GM12891 (cell line): Measurements from ENCODE around the gene MREG.
"Not testable (repeated sequence)": the region's sequence is repeated elsewhere in the genome, so short reads cannot be mapped to it uniquely, and the experiment has no call there.

ENCODE experiments used
- DNase-seq: peaks from one replicate; pipeline ENCODE4 v3.0.0; 2011; ENCODE audit warnings: low spot score; ENCODE audit not compliant: insufficient read length
- FAIRE-seq: peaks from 2 replicates; lab custom pipeline; 2011; peaks lifted over from hg19 to GRCh38; lab: Jason Lieb, UNC
- PAX5 ChIP-seq: IDR thresholded peaks from 2 replicates; pipeline ENCODE4 v1.6.1; 2011; ENCODE audit warnings: low read length, moderate library complexity, mild to moderate bottlenecking; ENCODE audit not compliant: insufficient read depth, severe bottlenecking
- POLR2A ChIP-seq: IDR thresholded peaks from 2 replicates; pipeline ENCODE4 v1.6.1; 2011; ENCODE audit warnings: low read depth, low read length, control low read depth
- POLR2AphosphoS5 ChIP-seq: IDR thresholded peaks from 2 replicates; pipeline ENCODE4 v1.6.1; 2011; ENCODE audit warnings: low read depth, low read length, control low read depth
- POU2F2 ChIP-seq: IDR thresholded peaks from 2 replicates; pipeline ENCODE4 v1.6.1; 2011; ENCODE audit warnings: low read depth, mild to moderate bottlenecking, control low read depth, low read length, moderate library complexity
- SPI1 ChIP-seq: IDR thresholded peaks from 2 replicates; pipeline ENCODE4 v1.6.1; 2011; ENCODE audit warnings: low read depth, low read length, control low read depth
- TAF1 ChIP-seq: IDR thresholded peaks from 2 replicates; pipeline ENCODE4 v1.6.1; 2011; ENCODE audit warnings: low read depth, low read length, control low read depth

MREG gene

DNA sequence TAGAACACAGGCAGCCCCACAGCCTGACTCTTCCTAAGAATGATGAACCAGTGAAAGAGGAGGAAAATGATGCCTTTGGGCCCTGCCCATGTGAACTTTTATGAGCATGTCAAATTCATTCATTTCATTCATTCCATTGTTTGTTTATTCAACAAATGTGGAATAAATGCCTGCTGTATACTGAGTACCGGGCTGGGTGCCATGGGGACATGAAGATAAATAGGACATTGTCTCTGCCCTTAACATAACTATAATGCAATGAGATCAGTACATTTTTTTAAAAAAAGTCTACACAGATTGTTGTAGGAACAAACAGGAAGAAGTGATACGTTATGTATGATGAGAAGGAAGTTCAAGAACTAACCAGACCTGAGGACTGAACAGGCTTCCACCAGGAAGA is 14.7 kb downstream of the MREG start:
- FAIRE-seq: no peak
- TF ChIP-seq POU2F2 (no peak), POLR2AphosphoS5 (no peak), SPI1 (no peak), POLR2A (no peak), PAX5 (no peak), TAF1 (no peak)
- DNase-seq: no peak

GRCh38 chr2:215997219-215997618 is 16.1 kb downstream of the MREG start:
- no peak for DNase-seq
- FAIRE-seq: no peak
- TF ChIP-seq TAF1 (no peak), POLR2A (no peak), POLR2AphosphoS5 (no peak), SPI1 (no peak), POU2F2 (no peak), PAX5 (no peak)

GRCh38 chr2:215994911-215995310 is 18.4 kb downstream of the MREG start:
- TF ChIP-seq SPI1: no peak
- TF ChIP-seq PAX5: no peak
- FAIRE-seq (no peak), DNase-seq (no peak)

DNA sequence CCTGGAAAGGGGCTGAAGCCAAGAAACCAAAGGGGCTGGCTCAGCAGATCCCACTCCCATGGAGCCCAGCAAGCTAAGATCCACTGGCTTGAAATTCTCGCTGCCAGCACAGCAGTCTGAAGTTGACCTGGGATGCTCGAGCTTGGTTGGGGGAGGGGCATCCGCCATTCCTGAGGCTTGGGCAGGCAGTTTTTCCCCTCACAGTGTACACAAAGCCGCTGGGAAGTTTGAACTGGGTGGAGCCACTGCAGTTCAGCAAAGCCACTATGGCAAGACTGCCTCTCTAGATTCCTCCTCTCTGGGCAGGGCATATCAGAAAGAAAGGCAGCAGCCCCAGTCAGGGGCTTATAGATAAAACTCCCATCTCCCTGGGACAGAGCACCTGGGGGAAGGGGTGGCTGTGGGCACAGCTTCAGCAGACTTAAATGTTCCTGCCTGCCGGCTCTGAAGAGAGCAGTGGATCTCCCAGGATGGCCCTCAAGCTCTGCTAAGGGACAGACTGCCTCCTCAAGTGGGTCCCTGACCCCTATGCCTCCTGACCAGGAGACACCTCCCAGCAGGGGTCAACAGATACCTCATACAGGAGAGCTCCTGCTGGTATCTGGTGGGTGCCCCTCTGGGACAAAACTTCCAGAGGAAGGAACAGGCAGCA is 24.7 kb downstream of the MREG start:
- FAIRE-seq, DNase-seq: not testable (repeated sequence)

DNA sequence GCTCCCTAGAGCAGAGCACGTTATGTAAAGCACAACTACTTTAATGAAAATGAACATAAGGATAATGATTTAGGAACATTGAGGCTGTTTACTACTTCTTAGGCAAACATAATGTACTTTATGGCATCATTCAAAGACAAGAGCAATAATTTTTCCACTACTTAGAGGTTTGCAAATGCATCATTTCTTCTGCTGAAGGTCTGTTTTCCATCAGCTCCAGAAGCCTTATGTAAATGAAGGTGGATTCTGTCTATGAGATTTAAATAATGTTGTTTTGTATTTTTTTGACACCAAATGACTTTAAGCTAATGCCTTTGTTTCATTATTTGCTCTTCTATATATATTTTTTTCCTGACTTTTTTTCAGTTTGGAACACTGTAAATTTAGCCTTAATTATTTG is 28.1 kb downstream of the MREG start:
- no peak for TF ChIP-seq POLR2A
- TF ChIP-seq TAF1: no peak
- TF ChIP-seq PAX5: no peak
- no peak for TF ChIP-seq POLR2AphosphoS5
- TF ChIP-seq SPI1: no peak
- no peak for TF ChIP-seq POU2F2
- DNase-seq: no peak
- no peak for FAIRE-seq

GRCh38 chr2:215984661-215985060 is 28.7 kb downstream of the MREG start:
- no peak for TF ChIP-seq TAF1
- DNase-seq (no peak), FAIRE-seq (no peak)

GRCh38 chr2:215983581-215984351 is 29.6 kb downstream of the MREG start:
- TF ChIP-seq POLR2AphosphoS5 (no peak), TAF1 (no peak), POLR2A (no peak), PAX5 (no peak), POU2F2 (no peak), SPI1 (no peak)
- DNase-seq: no peak
- peak; percentile 31 for FAIRE-seq

DNA sequence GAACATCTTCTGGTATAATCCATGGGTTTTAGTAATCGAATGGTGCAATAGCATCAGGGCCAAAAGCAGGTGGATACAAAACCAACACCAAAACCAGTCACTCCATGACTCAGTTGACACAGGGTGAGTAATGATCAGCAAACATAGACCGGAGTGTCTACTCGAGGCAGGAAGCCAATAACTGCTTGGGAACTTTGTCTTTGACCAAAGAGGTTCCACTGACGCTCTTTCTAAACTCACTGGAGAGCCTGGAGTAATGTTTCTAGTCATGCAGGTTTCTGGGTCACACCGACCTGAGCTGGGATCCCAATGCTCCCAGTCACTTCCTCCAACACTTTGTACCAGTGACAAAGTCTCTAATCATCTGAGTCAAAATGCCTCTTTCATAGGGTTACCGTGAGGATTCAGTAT is 30.9 kb downstream of the MREG start:
- TF ChIP-seq POU2F2 (no peak), TAF1 (no peak), POLR2A (no peak)
- FAIRE-seq: no peak
- DNase-seq: no peak

- TF ChIP-seq POLR2A: no peak
- no peak for TF ChIP-seq TAF1
- no peak for TF ChIP-seq SPI1
- no peak for TF ChIP-seq POLR2AphosphoS5
- TF ChIP-seq POU2F2: no peak
- no peak for TF ChIP-seq PAX5
- DNase-seq (no peak), FAIRE-seq (no peak)
These were observed 32.2 kb downstream of the MREG start for GRCh38 chr2:215981115-215981514.

DNA sequence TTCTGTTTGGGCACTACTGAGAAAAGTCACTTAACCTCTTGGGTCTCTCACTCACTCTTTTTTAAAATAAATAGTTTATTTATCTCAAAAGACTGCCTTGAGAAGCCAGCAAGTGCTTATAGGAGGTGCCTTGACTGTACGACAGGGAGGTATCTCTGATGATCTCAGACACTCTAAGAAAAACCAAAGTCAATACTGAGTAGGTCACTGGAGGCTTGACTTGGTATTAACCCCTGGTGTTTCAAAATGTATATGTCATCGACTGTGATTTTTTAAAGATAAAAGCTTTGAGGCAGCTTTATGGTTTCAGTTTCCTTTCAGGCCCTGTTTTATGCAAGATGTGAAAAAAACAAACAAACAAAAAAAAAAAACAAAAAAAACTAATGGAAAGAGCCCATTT is 33.7 kb downstream of the MREG start:
- peak; percentile 30 for DNase-seq
- no peak for FAIRE-seq
- TF ChIP-seq SPI1: no peak
- TF ChIP-seq TAF1: no peak
- no peak for TF ChIP-seq POLR2AphosphoS5
